ENCODE measurements around the gene IMPG1.
A peak's percentile ranks its signal among the peaks of the same experiment; 100 is the strongest.

The IMPG1 gene, protein sequence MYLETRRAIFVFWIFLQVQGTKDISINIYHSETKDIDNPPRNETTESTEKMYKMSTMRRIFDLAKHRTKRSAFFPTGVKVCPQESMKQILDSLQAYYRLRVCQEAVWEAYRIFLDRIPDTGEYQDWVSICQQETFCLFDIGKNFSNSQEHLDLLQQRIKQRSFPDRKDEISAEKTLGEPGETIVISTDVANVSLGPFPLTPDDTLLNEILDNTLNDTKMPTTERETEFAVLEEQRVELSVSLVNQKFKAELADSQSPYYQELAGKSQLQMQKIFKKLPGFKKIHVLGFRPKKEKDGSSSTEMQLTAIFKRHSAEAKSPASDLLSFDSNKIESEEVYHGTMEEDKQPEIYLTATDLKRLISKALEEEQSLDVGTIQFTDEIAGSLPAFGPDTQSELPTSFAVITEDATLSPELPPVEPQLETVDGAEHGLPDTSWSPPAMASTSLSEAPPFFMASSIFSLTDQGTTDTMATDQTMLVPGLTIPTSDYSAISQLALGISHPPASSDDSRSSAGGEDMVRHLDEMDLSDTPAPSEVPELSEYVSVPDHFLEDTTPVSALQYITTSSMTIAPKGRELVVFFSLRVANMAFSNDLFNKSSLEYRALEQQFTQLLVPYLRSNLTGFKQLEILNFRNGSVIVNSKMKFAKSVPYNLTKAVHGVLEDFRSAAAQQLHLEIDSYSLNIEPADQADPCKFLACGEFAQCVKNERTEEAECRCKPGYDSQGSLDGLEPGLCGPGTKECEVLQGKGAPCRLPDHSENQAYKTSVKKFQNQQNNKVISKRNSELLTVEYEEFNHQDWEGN

DNA sequence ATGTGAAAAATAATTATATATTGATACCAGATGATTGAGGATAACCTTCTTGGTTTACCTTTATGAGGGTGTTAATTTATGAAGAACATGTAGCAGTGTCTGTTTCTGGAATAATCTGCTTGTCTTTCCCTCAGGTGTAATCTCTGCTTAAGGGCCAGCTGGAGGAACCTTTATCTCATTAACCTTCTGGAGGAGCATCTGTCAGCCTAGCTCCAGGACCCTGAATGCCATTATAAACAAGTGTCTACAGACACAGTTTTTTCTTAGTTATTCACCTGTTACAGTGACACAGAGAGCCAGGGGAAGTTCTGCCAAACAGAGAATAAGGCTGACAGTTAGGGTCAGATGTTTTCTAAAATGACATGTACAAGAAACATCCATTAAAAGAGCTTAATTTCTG lies at the start of gene IMPG1:
IMPG1 (minus strand) TSS at position 101 of the 400 bp plus-strand sequence. CDS start 174 bp downstream, outside the sequence.
- Histone ChIP-seq H3K4me1 (ENCODE audit: control insufficient read depth, insufficient read depth, low read length) (no peaks in the 10 kb centered on the region), H3K9me3 (ENCODE audit: control insufficient read depth, insufficient read depth, low read length) (no peaks in the 10 kb centered on the region), H3K4me3 (ENCODE audit: low read depth, low read length) (no peak within 1 kb of the TSS), H3K27me3 (ENCODE audit: control insufficient read depth, insufficient read depth, low read length) (no peaks in the 10 kb centered on the region), H3K36me3 (ENCODE audit: control insufficient read depth, insufficient read depth, low read length) (no peaks in the 10 kb centered on the region), H3K9ac (ENCODE audit: low read depth, low read length) (no peak within 1 kb of the TSS)

DNA sequence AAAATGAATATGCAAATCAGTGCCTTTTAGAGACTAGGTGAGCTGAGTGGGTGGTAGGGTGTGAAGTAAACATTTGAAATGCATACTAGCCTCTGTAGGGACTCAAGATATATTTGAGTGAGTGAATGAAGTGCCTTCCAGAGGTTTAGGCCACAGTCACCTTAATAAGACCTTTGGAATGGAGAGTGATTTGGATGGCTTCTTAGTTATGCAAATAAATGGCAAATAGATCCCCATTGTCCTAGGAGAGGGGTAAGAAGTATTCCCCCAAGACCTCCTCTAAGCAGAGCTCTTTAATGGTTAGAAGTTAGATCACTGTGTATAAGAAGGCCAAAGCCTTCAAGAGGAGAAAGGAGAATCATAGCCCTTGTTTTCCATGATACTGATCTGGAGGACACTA lies 47.8 kb upstream of the IMPG1 start:
- Histone ChIP-seq H3K27me3 (ENCODE audit: control insufficient read depth, insufficient read depth, low read length) (peaks cover 42% of the 10 kb centered on the region), H3K9me3 (ENCODE audit: control insufficient read depth, insufficient read depth, low read length) (peaks cover 8% of the 10 kb centered on the region), H3K4me1 (ENCODE audit: control insufficient read depth, insufficient read depth, low read length) (peaks cover 8% of the 10 kb centered on the region), H3K36me3 (ENCODE audit: control insufficient read depth, insufficient read depth, low read length) (no peaks in the 10 kb centered on the region), H3K4me3 (ENCODE audit: low read depth, low read length) (peak overlapping the region; percentile 8), H3K9ac (ENCODE audit: low read depth, low read length) (no peak overlapping the region)

DNA sequence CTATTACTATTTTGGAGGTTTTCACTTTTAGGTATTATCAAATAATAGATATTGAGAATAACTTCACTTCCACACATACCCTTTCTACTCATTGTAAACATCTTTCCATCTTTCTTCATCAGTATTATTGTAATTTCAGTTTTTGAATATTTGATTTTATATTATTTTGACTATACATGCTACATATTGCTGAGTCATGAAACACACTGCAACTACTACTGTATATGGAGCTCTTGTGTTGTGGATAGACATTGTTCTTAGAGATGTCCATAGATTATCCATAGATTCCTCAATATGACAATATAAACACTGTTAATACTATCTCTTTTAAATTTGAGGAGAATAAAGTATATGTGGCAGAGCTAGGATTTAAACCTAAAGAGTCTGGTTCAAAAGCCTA lies 819 bp upstream of the IMPG1 start:
- H3K27me3 ChIP-seq (ENCODE audit: control insufficient read depth, insufficient read depth, low read length): no peaks in the 10 kb centered on the region
- H3K4me1 ChIP-seq (ENCODE audit: control insufficient read depth, insufficient read depth, low read length): no peaks in the 10 kb centered on the region
- no peak overlapping the region for H3K4me3 ChIP-seq (ENCODE audit: low read depth, low read length)
- H3K9ac ChIP-seq (ENCODE audit: low read depth, low read length): no peak overlapping the region
- no peaks in the 10 kb centered on the region for H3K36me3 ChIP-seq (ENCODE audit: control insufficient read depth, insufficient read depth, low read length)
- no peaks in the 10 kb centered on the region for H3K9me3 ChIP-seq (ENCODE audit: control insufficient read depth, insufficient read depth, low read length)

DNA sequence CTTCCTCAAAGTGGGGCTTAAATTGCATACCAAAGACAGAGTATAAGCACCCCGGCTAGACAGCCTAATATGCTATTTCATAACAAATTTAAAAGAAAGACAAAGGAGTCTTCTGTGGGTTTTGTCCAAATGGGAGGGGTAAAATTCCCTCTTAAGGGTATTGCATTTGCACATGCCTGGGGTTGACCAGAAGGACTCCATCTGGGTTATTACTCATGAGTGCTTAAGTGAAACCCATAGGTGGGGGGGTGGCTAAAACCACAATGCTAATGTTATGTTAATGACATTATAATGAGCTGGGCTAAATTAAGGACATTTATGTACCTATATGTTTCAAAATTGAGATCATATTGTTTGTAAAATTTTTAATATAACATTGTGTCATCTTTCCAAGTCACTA lies 15.0 kb downstream of the IMPG1 start:
- no peaks in the 10 kb centered on the region for H3K27me3 ChIP-seq (ENCODE audit: control insufficient read depth, insufficient read depth, low read length)
- no peaks in the 10 kb centered on the region for H3K4me1 ChIP-seq (ENCODE audit: control insufficient read depth, insufficient read depth, low read length)
- H3K36me3 ChIP-seq (ENCODE audit: control insufficient read depth, insufficient read depth, low read length): no peaks in the 10 kb centered on the region
- no peak overlapping the region for H3K9ac ChIP-seq (ENCODE audit: low read depth, low read length)
- no peaks in the 10 kb centered on the region for H3K9me3 ChIP-seq (ENCODE audit: control insufficient read depth, insufficient read depth, low read length)
- no peak overlapping the region for H3K4me3 ChIP-seq (ENCODE audit: low read depth, low read length)

DNA sequence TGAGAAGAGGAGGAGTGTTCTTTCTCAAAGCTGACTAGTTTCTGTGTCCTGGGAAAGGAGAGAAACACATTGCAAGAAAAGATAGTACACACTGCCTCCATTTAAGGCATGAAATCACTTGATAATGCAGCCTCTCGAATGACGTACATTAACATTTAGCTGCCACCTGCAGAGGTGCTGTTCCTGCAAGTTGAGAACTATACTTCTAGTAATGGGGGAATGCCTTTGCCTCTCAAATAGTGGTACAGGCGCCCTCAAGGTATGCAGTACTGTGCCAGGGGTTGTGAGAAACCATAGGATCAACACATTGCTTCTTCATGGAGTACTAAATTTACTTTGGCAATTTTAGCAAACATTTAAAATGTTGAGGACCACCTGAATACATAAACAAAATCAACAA lies 20.1 kb downstream of the IMPG1 start:
- Histone ChIP-seq H3K4me1 (ENCODE audit: control insufficient read depth, insufficient read depth, low read length) (peaks cover 5% of the 10 kb centered on the region), H3K4me3 (ENCODE audit: low read depth, low read length) (no peak overlapping the region), H3K36me3 (ENCODE audit: control insufficient read depth, insufficient read depth, low read length) (no peaks in the 10 kb centered on the region), H3K27me3 (ENCODE audit: control insufficient read depth, insufficient read depth, low read length) (no peaks in the 10 kb centered on the region), H3K9ac (ENCODE audit: low read depth, low read length) (no peak overlapping the region), H3K9me3 (ENCODE audit: control insufficient read depth, insufficient read depth, low read length) (no peaks in the 10 kb centered on the region)

DNA sequence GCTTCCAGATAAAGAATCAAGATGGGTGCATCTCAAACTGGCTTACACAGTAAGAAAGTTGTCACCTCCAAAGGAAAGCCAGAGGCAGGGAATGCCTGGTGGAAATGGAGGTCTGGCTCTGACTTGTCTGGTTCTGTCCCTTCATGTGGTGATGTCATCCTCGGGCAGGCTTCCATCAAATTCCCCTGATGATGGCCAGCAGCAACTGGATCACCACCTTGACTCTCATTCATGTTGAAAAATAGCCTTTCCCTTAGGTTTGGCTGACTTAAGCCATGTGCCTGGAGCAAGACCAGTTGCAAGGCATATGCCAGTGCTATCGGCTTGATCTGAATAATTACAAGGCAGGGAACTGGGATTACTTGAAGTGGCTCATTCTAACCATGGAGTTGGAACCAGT lies 28.8 kb downstream of the IMPG1 start:
- Histone ChIP-seq H3K9me3 (ENCODE audit: control insufficient read depth, insufficient read depth, low read length) (no peaks in the 10 kb centered on the region), H3K4me1 (ENCODE audit: control insufficient read depth, insufficient read depth, low read length) (peaks cover 14% of the 10 kb centered on the region), H3K27me3 (ENCODE audit: control insufficient read depth, insufficient read depth, low read length) (no peaks in the 10 kb centered on the region), H3K36me3 (ENCODE audit: control insufficient read depth, insufficient read depth, low read length) (no peaks in the 10 kb centered on the region), H3K9ac (ENCODE audit: low read depth, low read length) (no peak overlapping the region), H3K4me3 (ENCODE audit: low read depth, low read length) (no peak overlapping the region)

DNA sequence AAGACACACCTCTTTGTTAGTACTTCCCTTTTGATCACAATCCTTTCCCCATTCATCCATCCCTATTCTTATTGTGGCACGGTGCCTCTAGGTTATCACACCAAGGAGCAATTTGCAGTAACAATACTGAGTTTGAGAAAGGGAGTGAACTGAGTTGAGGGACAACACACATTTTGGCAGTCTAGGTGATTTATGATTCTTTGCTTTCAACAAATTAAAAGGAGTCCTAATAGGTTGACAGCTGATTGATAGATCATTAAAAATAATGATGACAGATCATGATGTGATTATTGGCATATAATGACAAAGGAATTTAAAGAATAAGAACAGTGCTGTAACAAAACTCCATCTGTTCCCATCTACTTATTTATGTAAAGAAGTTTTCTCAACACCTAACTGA lies 36.7 kb downstream of the IMPG1 start:
- Histone ChIP-seq H3K36me3 (ENCODE audit: control insufficient read depth, insufficient read depth, low read length) (no peaks in the 10 kb centered on the region), H3K9me3 (ENCODE audit: control insufficient read depth, insufficient read depth, low read length) (no peaks in the 10 kb centered on the region), H3K9ac (ENCODE audit: low read depth, low read length) (no peak overlapping the region), H3K4me1 (ENCODE audit: control insufficient read depth, insufficient read depth, low read length) (peaks cover 1% of the 10 kb centered on the region), H3K27me3 (ENCODE audit: control insufficient read depth, insufficient read depth, low read length) (no peaks in the 10 kb centered on the region), H3K4me3 (ENCODE audit: low read depth, low read length) (no peak overlapping the region)

DNA sequence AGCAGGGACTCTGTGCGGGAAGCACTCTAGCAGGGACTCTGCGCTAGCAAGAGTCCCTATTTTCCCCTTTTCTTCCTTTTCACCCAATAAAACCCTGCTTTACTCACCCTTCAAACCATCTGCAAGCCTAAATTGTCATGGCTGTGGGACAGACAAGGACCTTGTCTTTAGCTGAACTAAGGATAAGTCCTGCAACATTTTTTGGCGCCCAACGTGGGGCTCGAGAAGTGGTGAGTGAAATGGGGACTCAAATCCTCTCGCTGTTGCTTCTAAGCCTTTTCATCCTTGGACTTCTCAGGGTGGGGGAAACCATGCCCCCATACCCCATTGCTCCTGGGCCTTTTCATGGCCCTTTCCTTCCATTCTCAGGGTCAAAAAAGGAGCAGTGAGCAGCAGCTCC lies 46.4 kb downstream of the IMPG1 start:
- H3K9me3 ChIP-seq (ENCODE audit: control insufficient read depth, insufficient read depth, low read length): peaks cover 34% of the 10 kb centered on the region

DNA sequence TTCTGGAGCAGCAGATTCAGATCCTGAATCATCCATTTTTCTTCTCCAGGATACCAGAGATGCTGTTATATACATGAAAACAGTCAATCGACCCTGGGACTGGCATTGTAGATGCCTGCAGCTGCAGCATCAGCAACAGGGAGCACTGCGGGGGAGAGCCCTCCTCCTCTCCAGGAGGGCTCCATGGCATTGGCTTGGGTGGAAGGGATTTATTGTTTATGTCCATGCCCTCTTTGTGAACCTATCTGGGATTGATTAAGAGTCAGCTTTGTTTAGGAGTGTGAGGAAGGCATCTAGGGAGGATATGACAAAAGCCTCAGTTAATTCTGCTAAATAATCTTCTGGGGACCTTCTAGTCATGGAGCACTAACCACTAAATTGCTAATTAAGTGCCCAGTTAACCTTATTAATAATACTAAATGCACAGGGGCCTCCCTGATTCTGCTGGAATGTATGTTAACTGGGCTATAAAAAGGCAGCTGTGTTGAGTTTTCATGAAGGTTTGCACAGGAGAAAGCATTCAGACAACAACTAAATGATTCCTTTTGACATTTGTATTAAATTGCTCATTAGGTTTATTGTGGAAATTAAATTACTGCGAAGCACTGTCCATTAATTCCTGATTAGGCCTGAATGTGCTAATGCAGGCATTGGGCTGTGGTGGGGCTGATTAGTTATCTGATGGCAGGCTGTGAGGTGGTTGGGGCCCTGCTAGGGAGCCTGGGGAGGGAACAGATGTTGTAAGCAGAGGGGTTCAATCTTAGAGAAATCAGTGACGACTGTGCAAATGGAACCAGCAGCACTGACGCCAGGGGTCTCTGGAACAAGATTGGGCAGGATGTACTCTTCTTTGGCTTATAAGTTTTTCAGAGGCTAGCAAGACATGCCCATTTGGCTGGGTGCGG lies 57.6 kb downstream of the IMPG1 start:
- Histone ChIP-seq H3K4me3 (ENCODE audit: low read depth, low read length) (no peak overlapping the region), H3K36me3 (ENCODE audit: control insufficient read depth, insufficient read depth, low read length) (no peaks in the 10 kb centered on the region), H3K9me3 (ENCODE audit: control insufficient read depth, insufficient read depth, low read length) (no peaks in the 10 kb centered on the region), H3K4me1 (ENCODE audit: control insufficient read depth, insufficient read depth, low read length) (no peaks in the 10 kb centered on the region), H3K27me3 (ENCODE audit: control insufficient read depth, insufficient read depth, low read length) (no peaks in the 10 kb centered on the region), H3K9ac (ENCODE audit: low read depth, low read length) (no peak overlapping the region)

More for the DNA sequence above, 46.4 kb downstream of the IMPG1 start:
- H3K4me3 ChIP-seq (ENCODE audit: low read depth, low read length): no peak overlapping the region
- no peaks in the 10 kb centered on the region for H3K27me3 ChIP-seq (ENCODE audit: control insufficient read depth, insufficient read depth, low read length)
- no peaks in the 10 kb centered on the region for H3K4me1 ChIP-seq (ENCODE audit: control insufficient read depth, insufficient read depth, low read length)
- no peak overlapping the region for H3K9ac ChIP-seq (ENCODE audit: low read depth, low read length)
- H3K36me3 ChIP-seq (ENCODE audit: control insufficient read depth, insufficient read depth, low read length): no peaks in the 10 kb centered on the region

DNA sequence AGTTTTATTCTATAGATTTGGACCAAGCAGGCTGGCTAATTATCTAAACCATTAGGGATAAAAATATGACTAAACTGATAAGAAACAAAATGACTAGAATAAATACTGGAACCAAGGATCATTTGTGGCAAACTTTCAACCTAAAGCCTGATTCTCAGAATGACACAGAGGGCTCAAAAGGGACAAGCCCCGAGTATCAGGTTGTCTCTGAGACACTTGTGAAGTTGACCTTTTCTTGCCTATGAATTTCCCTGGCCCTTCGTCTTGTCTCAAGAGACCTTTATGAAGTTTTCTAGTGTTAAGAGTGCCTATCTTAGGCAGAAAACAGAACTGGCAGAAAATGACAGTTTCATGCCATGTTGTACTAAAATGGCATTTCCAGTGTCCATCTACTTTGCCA lies 68.3 kb downstream of the IMPG1 start:
- Histone ChIP-seq H3K9me3 (ENCODE audit: control insufficient read depth, insufficient read depth, low read length) (no peaks in the 10 kb centered on the region), H3K36me3 (ENCODE audit: control insufficient read depth, insufficient read depth, low read length) (no peaks in the 10 kb centered on the region), H3K27me3 (ENCODE audit: control insufficient read depth, insufficient read depth, low read length) (no peaks in the 10 kb centered on the region), H3K4me3 (ENCODE audit: low read depth, low read length) (no peak overlapping the region), H3K4me1 (ENCODE audit: control insufficient read depth, insufficient read depth, low read length) (no peaks in the 10 kb centered on the region), H3K9ac (ENCODE audit: low read depth, low read length) (no peak overlapping the region)

DNA sequence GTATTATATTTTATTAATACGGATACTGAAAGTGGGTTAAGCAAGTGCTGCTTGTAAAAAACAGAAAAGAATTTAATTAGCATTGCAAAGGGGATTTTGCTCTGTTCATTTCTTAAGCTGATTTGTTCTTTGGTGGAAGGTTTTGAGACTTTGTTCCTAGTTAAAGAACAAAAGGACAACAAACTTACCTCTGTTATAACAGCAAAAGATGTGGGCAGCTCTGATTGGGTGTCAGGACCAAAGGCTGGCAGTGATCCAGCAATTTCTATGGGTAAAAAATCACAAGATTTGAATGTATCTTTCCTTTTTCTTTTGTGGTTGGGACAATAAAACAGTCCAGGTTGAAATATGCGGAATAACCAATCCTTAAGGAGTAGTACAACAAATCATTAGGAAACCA lies 68.8 kb downstream of the IMPG1 start:
- Histone ChIP-seq H3K4me1 (ENCODE audit: control insufficient read depth, insufficient read depth, low read length) (no peaks in the 10 kb centered on the region), H3K9ac (ENCODE audit: low read depth, low read length) (no peak overlapping the region)

More for the DNA sequence above, 68.8 kb downstream of the IMPG1 start:
- Histone ChIP-seq H3K27me3 (ENCODE audit: control insufficient read depth, insufficient read depth, low read length) (no peaks in the 10 kb centered on the region), H3K9me3 (ENCODE audit: control insufficient read depth, insufficient read depth, low read length) (no peaks in the 10 kb centered on the region), H3K4me3 (ENCODE audit: low read depth, low read length) (no peak overlapping the region), H3K36me3 (ENCODE audit: control insufficient read depth, insufficient read depth, low read length) (no peaks in the 10 kb centered on the region)

Data from iPS-15b (cell line).